A673 (cell line): ENCODE data around the gene BOLA3.

ENCODE experiments used
- EZH2 ChIP-seq: fragments of 200-600 bp; sonication (generic); IDR thresholded peaks from 2 replicates; pipeline ENCODE4 v1.6.1; 2017; ENCODE audit warnings: borderline replicate concordance, low read depth, mild to moderate bottlenecking, mixed read lengths, antibody characterized with exemption, low read length; ENCODE audit not compliant: poor library complexity, severe bottlenecking
- TF ChIP-seq, protein P1 (sequence below): fragments of 300-800, 200-600 bp; sonication (generic); conservative IDR thresholded peaks from 2 replicates; pipeline ENCODE4 v1.5.1; 2017; ENCODE audit warnings: low read depth, mild to moderate bottlenecking, antibody characterized with exemption, low read length, moderate library complexity, mixed read lengths

DNA sequence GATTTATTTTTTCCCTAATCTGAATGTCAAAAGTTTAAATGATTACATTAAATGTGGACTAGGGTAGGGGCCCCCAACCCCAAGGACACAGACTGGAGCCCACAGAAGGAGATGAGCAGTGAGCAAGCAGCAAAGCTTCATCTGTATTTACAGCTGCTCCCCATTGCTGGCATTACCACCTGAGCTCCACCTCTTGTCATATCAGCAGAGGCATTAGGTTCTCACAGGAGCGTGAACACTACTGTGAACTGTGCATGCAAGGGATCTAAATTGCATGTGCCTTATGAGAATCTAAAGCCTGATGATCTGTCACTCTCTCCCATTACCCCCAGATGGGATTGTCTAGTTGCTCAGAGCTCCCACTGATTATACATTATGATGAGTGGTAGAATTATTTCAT is 27.2 kb upstream of the BOLA3 start:
- TF ChIP-seq, protein P1, sequence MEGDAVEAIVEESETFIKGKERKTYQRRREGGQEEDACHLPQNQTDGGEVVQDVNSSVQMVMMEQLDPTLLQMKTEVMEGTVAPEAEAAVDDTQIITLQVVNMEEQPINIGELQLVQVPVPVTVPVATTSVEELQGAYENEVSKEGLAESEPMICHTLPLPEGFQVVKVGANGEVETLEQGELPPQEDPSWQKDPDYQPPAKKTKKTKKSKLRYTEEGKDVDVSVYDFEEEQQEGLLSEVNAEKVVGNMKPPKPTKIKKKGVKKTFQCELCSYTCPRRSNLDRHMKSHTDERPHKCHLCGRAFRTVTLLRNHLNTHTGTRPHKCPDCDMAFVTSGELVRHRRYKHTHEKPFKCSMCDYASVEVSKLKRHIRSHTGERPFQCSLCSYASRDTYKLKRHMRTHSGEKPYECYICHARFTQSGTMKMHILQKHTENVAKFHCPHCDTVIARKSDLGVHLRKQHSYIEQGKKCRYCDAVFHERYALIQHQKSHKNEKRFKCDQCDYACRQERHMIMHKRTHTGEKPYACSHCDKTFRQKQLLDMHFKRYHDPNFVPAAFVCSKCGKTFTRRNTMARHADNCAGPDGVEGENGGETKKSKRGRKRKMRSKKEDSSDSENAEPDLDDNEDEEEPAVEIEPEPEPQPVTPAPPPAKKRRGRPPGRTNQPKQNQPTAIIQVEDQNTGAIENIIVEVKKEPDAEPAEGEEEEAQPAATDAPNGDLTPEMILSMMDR: no peak
- no peak for TF ChIP-seq EZH2
